Measurements from ENCODE around the gene RNU4-1. TPM values are rescaled to one million over a fixed set of nuclear protein-coding genes. Genes with fewer than 3 reads are reported as not detected.
A peak's percentile ranks its signal among the peaks of the same experiment; 100 is the strongest.

The RNU4-1 gene
- total and polyA plus RNA-seq, 10 of the 15 experiments (the other 5 are each of a cell fraction or from before 2014, with no cell fraction given): under 0.01 to 15,332 (median 7.1) TPM; not detected in 3

- H3K4me2 ChIP-seq (ENCODE audit: control insufficient read depth, insufficient read depth): peak overlapping the region; percentile 89
- CTCF ChIA-PET: interaction anchor here (0.6 to 9.8 kb wide), 6 partner anchors 15 to 780 kb away, joined by 4 to 287 read pairs (median 7); partner anchors contain the start of gene RPLP0
- no peak for TF ChIP-seq LARP7 (IDR thresholded peaks at IDR 0.05)
- no peak for TF ChIP-seq SREBF2 (IDR thresholded peaks at IDR 0.05; ENCODE audit: low read length)
- no peak for TF ChIP-seq ZBTB11 (CRISPR knock-in tag; IDR thresholded peaks at IDR 0.05)
- no peak for TF ChIP-seq GABPA (IDR thresholded peaks at IDR 0.05; ENCODE audit: low read depth)
- no peak for TF ChIP-seq NR2C2 (IDR thresholded peaks at IDR 0.05; ENCODE audit: borderline replicate concordance, control insufficient read depth, insufficient read length, low read depth)
- no peak for TF ChIP-seq ATF7 (IDR thresholded peaks at IDR 0.05; ENCODE audit: low read depth)
- TF ChIP-seq IKZF1 (conservative IDR thresholded peaks at IDR 0.05): no peak
- TF ChIP-seq ZNF24 (IDR thresholded peaks at IDR 0.05): no peak
- no peak for TF ChIP-seq ATF2 (IDR thresholded peaks at IDR 0.05; ENCODE audit: low read length)
- TF ChIP-seq USF1 (IDR thresholded peaks at IDR 0.05; ENCODE audit: borderline replicate concordance, extremely low read length, insufficient read depth, low read depth, low read length): no peak
- TF ChIP-seq ATF3 (IDR thresholded peaks at IDR 0.05; ENCODE audit: borderline replicate concordance, extremely low read depth, low read depth, low read length): no peak
- TF ChIP-seq IKZF2 (IDR thresholded peaks at IDR 0.05): no peak
- no peak for TF ChIP-seq CHD2 (IDR thresholded peaks at IDR 0.05; ENCODE audit: borderline replicate concordance, low read depth, low read length)
- peaks cover 1 to 4% of the 10 kb centered on the region in 2 experiments; a peak in 3 of 4 replicates for H3K27me3 ChIP-seq (replicated peaks in 1 of 2; ENCODE audit: control insufficient read depth in 2 of 2, insufficient read depth in 2 of 2, low read length in 1 of 2)
- BruUV-seq (replicated peaks): no TSS peak
- FAIRE-seq (no peak), DNase-seq (ENCODE audit: low read depth, low spot score) (no peak), ATAC-seq (no peak)
- H3K9ac ChIP-seq (ENCODE audit: control insufficient read depth, insufficient read depth, low read length): no peak overlapping the region; the same call in 1 of the 2 replicates
- RAD21 ChIA-PET (ENCODE audit: unreplicated experiment): interaction anchor here (0.6 to 4.5 kb wide), 6 partner anchors 14 to 1313 kb away, joined by 3 to 170 read pairs (median 12); no protein-coding TSS in a partner anchor
- H3K4me1 ChIP-seq (ENCODE audit: control insufficient read depth, insufficient read depth, low read length): 0 out of 2 replicates have a peak, but pooled peaks cover 3% of the 10 kb centered on the region
- H3K27ac ChIP-seq (ENCODE audit: control insufficient read depth, insufficient read depth): no peak overlapping the region
- WGBS (ENCODE audit: insufficient coverage, insufficient replicate concordance, low lambda C conversion rate, missing lambda C conversion rate): 74% methylated on average over 15 of the region's 15 CpGs
- no peaks in the 10 kb centered on the region for H3K9me3 ChIP-seq (replicated peaks; ENCODE audit: control insufficient read depth, insufficient read depth, low read length)
- H2AFZ ChIP-seq (ENCODE audit: control insufficient read depth, low read depth, low read length): no peak overlapping the region
- no peaks in the 10 kb centered on the region for H4K20me1 ChIP-seq (ENCODE audit: control insufficient read depth, insufficient read depth)
- H3K36me3 ChIP-seq (ENCODE audit: control insufficient read depth in 2 of 2, insufficient read depth in 2 of 2, low read length in 1 of 2): no peaks in the 10 kb centered on the region
- H3K79me2 ChIP-seq (ENCODE audit: control insufficient read depth, insufficient read depth, low read length): no peaks in the 10 kb centered on the region
- POLR2A ChIA-PET: interaction anchor here (0.6 to 1.3 kb wide), 3 partner anchors 14 to 152 kb away, joined by 3 to 4 read pairs (median 4); partner anchors contain the start of gene RNU4-2
- peak overlapping the region; percentile 63; the same call in 1 of the 2 replicates for H3K4me3 ChIP-seq
- intact Hi-C loops (cut with micrococcal nuclease; ENCODE audit: unreplicated experiment) (loop anchor here (2.0 to 10.0 kb wide), 2 partner anchors 61 to 149 kb away; partner anchors contain the start of gene RAB35), in situ Hi-C loops (cut with MboI) (no loop called here)
- SMC1A ChIA-PET (ENCODE audit: uncharacterized antibody, unreplicated experiment): interaction anchor here (0.7 to 7.8 kb wide), 2 partner anchors 35 to 513 kb away, joined by 3 to 152 read pairs; no protein-coding TSS in a partner anchor
These were observed 28.7 kb downstream of the RNU4-1 start for GRCh38 chr12:120264086-120264903.

All from GM12878 (cell line).